ENCODE results near the gene SNCAIP.

DNA sequence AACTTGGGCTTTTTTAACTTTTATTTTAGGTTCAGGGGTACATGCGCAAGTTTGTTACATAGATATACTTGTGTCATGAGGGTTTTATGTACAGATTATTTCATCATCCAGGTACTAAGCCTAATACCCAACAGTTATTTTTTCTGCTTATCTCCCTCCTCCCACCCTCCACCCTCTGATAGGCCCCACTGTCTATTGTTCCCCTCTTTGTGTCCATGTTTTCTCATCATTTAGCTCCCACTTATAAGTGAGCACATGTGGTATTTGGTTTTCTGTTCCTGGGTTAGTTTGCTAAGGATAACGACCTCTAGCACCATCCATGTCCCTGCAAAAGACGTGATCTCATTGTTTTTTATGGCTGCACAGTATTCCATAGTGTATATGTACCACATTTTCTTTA lies 172.1 kb downstream of the SNCAIP start:
- TF ChIP-seq, protein P1, sequence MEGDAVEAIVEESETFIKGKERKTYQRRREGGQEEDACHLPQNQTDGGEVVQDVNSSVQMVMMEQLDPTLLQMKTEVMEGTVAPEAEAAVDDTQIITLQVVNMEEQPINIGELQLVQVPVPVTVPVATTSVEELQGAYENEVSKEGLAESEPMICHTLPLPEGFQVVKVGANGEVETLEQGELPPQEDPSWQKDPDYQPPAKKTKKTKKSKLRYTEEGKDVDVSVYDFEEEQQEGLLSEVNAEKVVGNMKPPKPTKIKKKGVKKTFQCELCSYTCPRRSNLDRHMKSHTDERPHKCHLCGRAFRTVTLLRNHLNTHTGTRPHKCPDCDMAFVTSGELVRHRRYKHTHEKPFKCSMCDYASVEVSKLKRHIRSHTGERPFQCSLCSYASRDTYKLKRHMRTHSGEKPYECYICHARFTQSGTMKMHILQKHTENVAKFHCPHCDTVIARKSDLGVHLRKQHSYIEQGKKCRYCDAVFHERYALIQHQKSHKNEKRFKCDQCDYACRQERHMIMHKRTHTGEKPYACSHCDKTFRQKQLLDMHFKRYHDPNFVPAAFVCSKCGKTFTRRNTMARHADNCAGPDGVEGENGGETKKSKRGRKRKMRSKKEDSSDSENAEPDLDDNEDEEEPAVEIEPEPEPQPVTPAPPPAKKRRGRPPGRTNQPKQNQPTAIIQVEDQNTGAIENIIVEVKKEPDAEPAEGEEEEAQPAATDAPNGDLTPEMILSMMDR (IDR thresholded peaks at IDR 0.05), result no peak
- TF ChIP-seq POLR2A (IDR thresholded peaks at IDR 0.05), result no peak

Data from lower leg skin (tissue), 3 donors.